ENCODE measurements around the gene NEURL3. TPM values are rescaled to one million over a fixed set of nuclear protein-coding genes. Genes with fewer than 3 reads are reported as not detected.

NEURL3 gene
- total and polyA plus RNA-seq, 2 experiments from 2014 or later: not detected

DNA sequence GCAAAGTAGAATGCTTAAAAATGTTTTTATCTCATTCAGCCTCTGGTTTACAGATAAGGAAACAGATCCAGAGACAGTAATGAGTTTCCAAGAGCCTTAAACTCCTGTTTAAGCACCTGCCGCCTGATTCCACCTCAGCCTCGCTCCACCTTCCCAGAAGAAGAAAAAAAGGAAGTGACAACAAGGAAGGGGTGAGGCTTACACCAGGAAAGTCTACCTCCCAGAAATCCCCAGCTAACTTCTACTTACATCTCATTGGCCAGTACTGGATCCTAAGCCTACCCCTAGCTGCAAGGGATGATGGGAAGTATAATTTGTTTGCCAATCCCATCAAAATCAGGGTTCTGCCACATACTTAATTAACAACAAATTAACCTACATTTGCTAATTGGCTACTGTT is 16.1 kb upstream of the NEURL3 start:
- Histone ChIP-seq H3K79me2 (ENCODE audit: insufficient read depth) (no peaks in the 10 kb centered on the region), H3K4me3 (no peak overlapping the region), H3K27me3 (replicated peaks; ENCODE audit: insufficient read depth) (no peaks in the 10 kb centered on the region), H3K27ac (no peak overlapping the region), H2AFZ (no peak overlapping the region), H4K20me1 (ENCODE audit: insufficient read depth) (no peaks in the 10 kb centered on the region), H3K9ac (no peak overlapping the region), H3K4me2 (ENCODE audit: unreplicated experiment) (no peak overlapping the region), H3K36me3 (ENCODE audit: low read depth) (no peaks in the 10 kb centered on the region), H3K9me3 (ENCODE audit: low read depth) (no peaks in the 10 kb centered on the region), H3K4me1 (ENCODE audit: insufficient read depth) (peaks cover 8% of the 10 kb centered on the region), H3K9me2 (ENCODE audit: insufficient read depth) (no peaks in the 10 kb centered on the region), H3F3A (ENCODE audit: insufficient read depth) (peaks cover 5% of the 10 kb centered on the region; the same call in 1 of the 2 replicates)
- DNase-seq: no peak
- no peak for TF ChIP-seq EZH2 (IDR thresholded peaks at IDR 0.05; ENCODE audit: insufficient read depth, poor library complexity, severe bottlenecking)
- TF ChIP-seq EZH2phosphoT487 (IDR thresholded peaks at IDR 0.05; ENCODE audit: insufficient read depth, low read depth): no peak
- in situ Hi-C loops (cut with MboI): loop anchor here (25.0 kb wide), 2 partner anchors 234 to 509 kb away; no protein-coding TSS in a partner anchor
- WGBS, 2 experiments (ENCODE audit: low coverage in 1 of 2, low lambda C conversion rate in 2 of 2, missing lambda C conversion rate in 2 of 2): 75 to 81% methylated on average over 2 of the region's 2 CpGs

DNA sequence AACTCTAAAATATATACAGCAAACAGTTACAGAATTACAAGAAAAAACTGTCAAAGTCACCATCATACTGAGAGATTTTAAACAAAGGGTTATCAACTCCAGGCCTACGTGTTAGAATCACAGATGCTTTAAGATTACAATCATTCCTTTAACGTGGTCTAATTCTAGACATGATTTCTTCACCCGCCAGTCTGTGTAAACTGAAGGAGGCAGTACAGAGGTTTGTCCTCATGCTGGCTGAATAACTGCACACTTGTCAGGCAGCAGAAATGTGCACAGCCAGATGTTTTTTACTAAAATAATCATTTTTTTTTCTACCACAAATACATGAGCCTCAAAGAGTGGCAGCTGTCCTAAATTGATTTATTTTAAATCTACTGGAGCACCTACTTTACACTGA is 15.5 kb upstream of the NEURL3 start:
- H3K27me3 ChIP-seq (replicated peaks; ENCODE audit: insufficient read depth): no peaks in the 10 kb centered on the region
- H2AFZ ChIP-seq: no peak overlapping the region
- no peaks in the 10 kb centered on the region for H4K20me1 ChIP-seq (ENCODE audit: insufficient read depth)
- H3K9me3 ChIP-seq (ENCODE audit: low read depth): no peaks in the 10 kb centered on the region
- TF ChIP-seq EZH2phosphoT487 (IDR thresholded peaks at IDR 0.05; ENCODE audit: insufficient read depth, low read depth) (no peak), EZH2 (IDR thresholded peaks at IDR 0.05; ENCODE audit: insufficient read depth, poor library complexity, severe bottlenecking) (no peak)
- peaks cover 8% of the 10 kb centered on the region for H3K4me1 ChIP-seq (ENCODE audit: insufficient read depth)
- WGBS, 2 experiments (ENCODE audit: low coverage in 1 of 2, low lambda C conversion rate in 2 of 2, missing lambda C conversion rate in 2 of 2): 54 to 63% methylated on average over 3 of the region's 3 CpGs
- no peaks in the 10 kb centered on the region for H3K36me3 ChIP-seq (ENCODE audit: low read depth)
- no peak overlapping the region for H3K4me3 ChIP-seq
- in situ Hi-C loops (cut with MboI): loop anchor here (25.0 kb wide), 2 partner anchors 233 to 508 kb away; no protein-coding TSS in a partner anchor
- DNase-seq: no peak
- H3K4me2 ChIP-seq (ENCODE audit: unreplicated experiment): no peak overlapping the region
- H3K9ac ChIP-seq: no peak overlapping the region
- no peaks in the 10 kb centered on the region for H3K9me2 ChIP-seq (ENCODE audit: insufficient read depth)
- H3K27ac ChIP-seq: no peak overlapping the region
- H3F3A ChIP-seq (ENCODE audit: insufficient read depth): peaks cover 5% of the 10 kb centered on the region; the same call in 1 of the 2 replicates
- H3K79me2 ChIP-seq (ENCODE audit: insufficient read depth): no peaks in the 10 kb centered on the region

DNA sequence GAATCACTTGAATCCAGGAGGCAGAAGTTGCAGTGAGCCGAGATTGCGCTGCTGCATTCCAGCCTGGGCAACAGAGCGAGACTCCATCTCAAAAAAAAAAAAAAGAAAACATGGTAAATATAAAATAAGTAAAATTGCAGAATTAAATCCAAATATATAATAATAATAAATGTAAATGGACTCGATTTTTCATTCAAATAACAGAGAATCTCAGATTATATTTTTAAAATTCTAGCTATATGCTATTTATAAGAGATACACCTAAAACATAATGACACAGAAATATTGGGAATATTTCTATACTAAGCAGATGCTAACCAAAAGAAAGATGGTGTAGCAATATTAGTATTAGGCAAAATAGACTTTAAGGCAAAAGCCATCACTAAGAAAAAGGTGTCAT is 15.1 kb upstream of the NEURL3 start:
- no peak for DNase-seq
- H3K9me3 ChIP-seq (ENCODE audit: low read depth): no peaks in the 10 kb centered on the region
- H3K27ac ChIP-seq: no peak overlapping the region
- in situ Hi-C loops (cut with MboI): loop anchor here (25.0 kb wide), 2 partner anchors 233 to 508 kb away; no protein-coding TSS in a partner anchor
- H3K4me3 ChIP-seq: no peak overlapping the region
- no peak overlapping the region for H2AFZ ChIP-seq
- TF ChIP-seq EZH2 (IDR thresholded peaks at IDR 0.05; ENCODE audit: insufficient read depth, poor library complexity, severe bottlenecking) (no peak), EZH2phosphoT487 (IDR thresholded peaks at IDR 0.05; ENCODE audit: insufficient read depth, low read depth) (no peak)
- no peaks in the 10 kb centered on the region for H3K27me3 ChIP-seq (replicated peaks; ENCODE audit: insufficient read depth)
- no peaks in the 10 kb centered on the region for H3K79me2 ChIP-seq (ENCODE audit: insufficient read depth)
- no peaks in the 10 kb centered on the region for H3K9me2 ChIP-seq (ENCODE audit: insufficient read depth)
- H4K20me1 ChIP-seq (ENCODE audit: insufficient read depth): no peaks in the 10 kb centered on the region
- peaks cover 5% of the 10 kb centered on the region; the same call in 1 of the 2 replicates for H3F3A ChIP-seq (ENCODE audit: insufficient read depth)
- no peaks in the 10 kb centered on the region for H3K36me3 ChIP-seq (ENCODE audit: low read depth)
- no peak overlapping the region for H3K9ac ChIP-seq
- peaks cover 8% of the 10 kb centered on the region for H3K4me1 ChIP-seq (ENCODE audit: insufficient read depth)
- H3K4me2 ChIP-seq (ENCODE audit: unreplicated experiment): no peak overlapping the region
- WGBS, 2 experiments (ENCODE audit: low coverage in 1 of 2, low lambda C conversion rate in 2 of 2, missing lambda C conversion rate in 2 of 2): 53 to 57% methylated on average over 4 of the region's 4 CpGs

DNA sequence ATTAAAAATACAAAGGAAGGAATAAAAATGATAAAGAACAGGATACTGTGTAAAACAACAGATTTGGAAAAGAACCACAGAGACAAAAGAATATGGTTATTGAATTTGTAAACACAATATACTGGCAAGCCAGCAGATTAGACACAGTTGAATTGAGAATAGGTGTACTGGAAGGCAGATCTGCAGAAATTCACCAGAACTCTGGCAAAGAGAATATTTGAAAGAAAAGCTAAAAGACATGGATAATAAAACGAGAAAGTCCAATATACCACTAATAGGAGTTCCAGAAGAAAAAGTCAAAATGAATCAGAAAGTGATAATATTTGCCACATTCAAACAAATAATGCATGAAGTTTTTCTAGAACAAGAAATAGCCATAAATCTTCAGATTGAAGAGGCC is 11.9 kb upstream of the NEURL3 start:
- no peaks in the 10 kb centered on the region for H3K9me2 ChIP-seq (ENCODE audit: insufficient read depth)
- no peaks in the 10 kb centered on the region for H3K9me3 ChIP-seq (ENCODE audit: low read depth)
- no peaks in the 10 kb centered on the region for H3K4me1 ChIP-seq (ENCODE audit: insufficient read depth)
- no peaks in the 10 kb centered on the region for H3K36me3 ChIP-seq (ENCODE audit: low read depth)
- in situ Hi-C loops (cut with MboI): loop anchor here (25.0 kb wide), 2 partner anchors 230 to 505 kb away; no protein-coding TSS in a partner anchor
- H3K27me3 ChIP-seq (replicated peaks; ENCODE audit: insufficient read depth): no peaks in the 10 kb centered on the region
- no peak overlapping the region for H3K4me3 ChIP-seq
- TF ChIP-seq EZH2 (IDR thresholded peaks at IDR 0.05; ENCODE audit: insufficient read depth, poor library complexity, severe bottlenecking) (no peak), EZH2phosphoT487 (IDR thresholded peaks at IDR 0.05; ENCODE audit: insufficient read depth, low read depth) (no peak)
- no peak overlapping the region for H3K4me2 ChIP-seq (ENCODE audit: unreplicated experiment)
- DNase-seq: no peak
- no peaks in the 10 kb centered on the region for H3K79me2 ChIP-seq (ENCODE audit: insufficient read depth)
- H3K9ac ChIP-seq: no peak overlapping the region
- H3F3A ChIP-seq (ENCODE audit: insufficient read depth): no peaks in the 10 kb centered on the region
- no peak overlapping the region for H3K27ac ChIP-seq
- H2AFZ ChIP-seq: no peak overlapping the region
- no peaks in the 10 kb centered on the region for H4K20me1 ChIP-seq (ENCODE audit: insufficient read depth)
- 8 to 32% methylated on average over 1 of the region's 1 CpG for WGBS, 2 experiments (ENCODE audit: low coverage in 1 of 2, low lambda C conversion rate in 2 of 2, missing lambda C conversion rate in 2 of 2)

Data from GM23248 (cell line).